GM23338 (cell line): ENCODE measurements around the gene NDST4. TPM values are rescaled to one million over a fixed set of nuclear protein-coding genes. Genes with fewer than 3 reads are reported as not detected.
"Not testable (repeated sequence)": the region's sequence is repeated elsewhere in the genome, so short reads cannot be mapped to it uniquely, and the experiment has no call there.

ENCODE experiments used
- ATAC-seq: fragments of 200-7000 bp; cut with Tn5 transposase; 3 replicates; pipeline ENCODE4 v1.9.1; 2020
- DNase-seq: peaks from one replicate; pipeline ENCODE4 v3.0.0-alpha.2; 2015; ENCODE audit warnings: low spot score
- H2AFZ ChIP-seq: fragments of 200-600 bp; sonication (generic); 2 replicates; pipeline ENCODE4 v1.8.0; 2016; ENCODE audit warnings: antibody characterized with exemption, mild to moderate bottlenecking, moderate library complexity
- H3F3A ChIP-seq: fragments of 200-600 bp; sonication (generic); replicated peaks from 2 replicates; pipeline ENCODE4 v1.8.0; 2017; ENCODE audit warnings: antibody characterized with exemption, mixed run types, low read depth
- H3K27ac ChIP-seq: fragments of 200-600 bp; sonication (generic); 2 replicates; pipeline ENCODE4 v1.6.1; 2016; ENCODE audit warnings: low read depth
- H3K27me3 ChIP-seq: fragments of 200-600 bp; sonication (generic); 2 replicates; pipeline ENCODE4 v1.8.0; 2016; ENCODE audit warnings: mild to moderate bottlenecking, mixed run types, moderate library complexity; ENCODE audit not compliant: insufficient read depth
- H3K36me3 ChIP-seq: fragments of 200-600 bp; sonication (generic); 2 replicates; pipeline ENCODE4 v1.8.0; 2016; ENCODE audit warnings: mild to moderate bottlenecking; ENCODE audit not compliant: insufficient read depth
- H3K4me1 ChIP-seq: fragments of 200-600 bp; sonication (generic); 2 replicates; pipeline ENCODE4 v1.8.0; 2016; ENCODE audit warnings: mild to moderate bottlenecking, moderate library complexity; ENCODE audit not compliant: insufficient read depth
- H3K4me2 ChIP-seq: fragments of 200-600 bp; sonication (generic); 2 replicates; pipeline ENCODE4 v1.7.1; 2017; ENCODE audit warnings: mixed run types
- H3K4me3 ChIP-seq: fragments of 200-600 bp; sonication (generic); 2 replicates; pipeline ENCODE4 v1.6.1; 2016; ENCODE audit warnings: mixed run types
- H3K79me2 ChIP-seq: fragments of 200-600 bp; sonication (generic); replicated peaks from 2 replicates; pipeline ENCODE4 v1.8.0; 2017; ENCODE audit warnings: mild to moderate bottlenecking; ENCODE audit not compliant: insufficient read depth
- H3K9me2 ChIP-seq: fragments of 200-600 bp; sonication (generic); 2 replicates; pipeline ENCODE4 v1.8.0; 2017; ENCODE audit not compliant: insufficient read depth
- H4K20me1 ChIP-seq: fragments of 200-600 bp; sonication (generic); replicated peaks from 2 replicates; pipeline ENCODE4 v1.8.0; 2017; ENCODE audit warnings: mild to moderate bottlenecking; ENCODE audit not compliant: insufficient read depth
- H3K27ac Mint-ChIP-seq: 2 replicates; pipeline ENCODE4 v1.8.0; 2020; ENCODE audit warnings: inconsistent platforms, mild to moderate bottlenecking, moderate library complexity, mixed read lengths
- H3K27me3 Mint-ChIP-seq: 3 replicates; pipeline ENCODE4 v1.8.0; 2022; ENCODE audit warnings: low read depth, mild to moderate bottlenecking, moderate library complexity, mixed read lengths, inconsistent platforms; ENCODE audit not compliant: insufficient read depth, poor library complexity
- H3K36me3 Mint-ChIP-seq: 3 replicates; pipeline ENCODE4 v1.8.0; 2021; ENCODE audit warnings: low read depth, mild to moderate bottlenecking, inconsistent platforms, moderate library complexity, mixed read lengths
- H3K4me1 Mint-ChIP-seq: 3 replicates; pipeline ENCODE4 v1.8.0; 2020; ENCODE audit warnings: mild to moderate bottlenecking, inconsistent platforms, mixed read lengths
- H3K4me3 Mint-ChIP-seq: 3 replicates; pipeline ENCODE4 v1.8.0; 2021; ENCODE audit warnings: moderate library complexity, mild to moderate bottlenecking, inconsistent platforms, mixed read lengths
- H3K9me3 Mint-ChIP-seq: 3 replicates; pipeline ENCODE4 v1.8.0; 2020; ENCODE audit warnings: moderate library complexity, mild to moderate bottlenecking, inconsistent platforms, mixed read lengths
- CREB1 ChIP-seq: fragments of 250-450 bp; sonication (Bioruptor Pico); IDR thresholded peaks from 2 replicates; pipeline ENCODE4 v1.5.0; 2020; ENCODE audit warnings: low read depth, mild to moderate bottlenecking, moderate library complexity
- EZH2phosphoT487 ChIP-seq: fragments of 200-600 bp; sonication (generic); IDR thresholded peaks from one replicate; pipeline ENCODE4 v1.8.1; 2018; ENCODE audit warnings: antibody characterized with exemption; ENCODE audit not compliant: unreplicated experiment
- POLR2AphosphoS5 ChIP-seq: IDR thresholded peaks from 2 replicates; pipeline ENCODE4 v1.6.1; 2016; ENCODE audit warnings: antibody characterized with exemption, low read depth
- STAT1 ChIP-seq: IDR thresholded peaks from one replicate; pipeline ENCODE4 v1.6.1; 2016; ENCODE audit warnings: antibody characterized with exemption; ENCODE audit not compliant: unreplicated experiment
- polyA plus RNA-seq: library from polyadenylated mRNA; unstranded; fragments of >200 nt; fragmentation: Nextera tagmentation; extraction: Ambion mirVana; gene quantifications from 2 replicates; pipeline ENCODE4 v1.2.1, GENCODE V29; 2016
- total RNA-seq: library from RNA; depleted of rRNA; stranded (reverse); fragments of >200 nt; shearing (Covaris generic); gene quantifications from 2 replicates; pipeline ENCODE4 v1.2.3, GENCODE V29; 2014
- TF ChIP-seq, protein P1 (sequence below): fragments of 250-450 bp; sonication (Bioruptor Pico); IDR thresholded peaks from 2 replicates; pipeline ENCODE4 v1.5.0; 2020; ENCODE audit warnings: mild to moderate bottlenecking, moderate library complexity
- TF ChIP-seq, protein P2 (sequence below): IDR thresholded peaks from one replicate; pipeline ENCODE4 v1.6.1; 2018; ENCODE audit warnings: antibody characterized with exemption; ENCODE audit not compliant: unreplicated experiment

NDST4 gene
- total and polyA plus RNA-seq, 2 experiments from 2014 or later = not detected

DNA sequence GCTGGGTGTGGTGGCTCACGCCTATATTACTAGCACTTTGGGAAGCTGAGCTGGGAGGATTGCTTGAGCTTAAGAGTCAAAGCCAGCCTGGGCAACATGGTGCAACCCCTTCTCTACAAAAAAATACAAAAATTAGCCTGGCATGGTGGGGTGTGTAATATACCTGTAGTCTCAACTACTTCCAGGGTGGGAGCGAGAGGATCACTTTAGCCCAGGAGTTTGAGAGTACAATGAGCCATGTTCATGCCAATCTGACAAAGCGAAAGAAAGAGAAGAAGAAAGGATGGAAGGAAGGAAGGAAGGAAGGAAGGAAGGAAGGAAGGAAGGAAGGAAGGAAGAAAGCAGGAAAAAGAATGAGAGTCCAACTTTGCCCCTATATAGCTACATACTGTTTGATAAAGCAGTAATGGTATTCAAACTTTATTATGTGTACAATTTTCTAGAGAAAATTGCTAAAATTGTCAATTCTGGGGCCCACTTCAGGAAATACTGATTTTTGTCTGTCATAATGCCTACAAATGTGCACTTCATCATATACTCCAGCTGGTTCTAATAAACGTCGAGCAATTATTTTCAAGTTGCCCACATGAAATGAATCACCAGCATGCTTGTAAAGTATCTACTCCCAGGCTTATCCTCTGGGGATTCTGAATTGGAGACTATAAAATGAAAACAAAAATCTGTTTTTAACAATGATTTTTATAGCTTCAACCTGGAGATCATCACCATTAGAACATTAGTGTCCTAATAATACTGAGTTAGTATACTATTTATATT lies 132.3 kb downstream of the NDST4 start (continued):
- TF ChIP-seq, protein P1, sequence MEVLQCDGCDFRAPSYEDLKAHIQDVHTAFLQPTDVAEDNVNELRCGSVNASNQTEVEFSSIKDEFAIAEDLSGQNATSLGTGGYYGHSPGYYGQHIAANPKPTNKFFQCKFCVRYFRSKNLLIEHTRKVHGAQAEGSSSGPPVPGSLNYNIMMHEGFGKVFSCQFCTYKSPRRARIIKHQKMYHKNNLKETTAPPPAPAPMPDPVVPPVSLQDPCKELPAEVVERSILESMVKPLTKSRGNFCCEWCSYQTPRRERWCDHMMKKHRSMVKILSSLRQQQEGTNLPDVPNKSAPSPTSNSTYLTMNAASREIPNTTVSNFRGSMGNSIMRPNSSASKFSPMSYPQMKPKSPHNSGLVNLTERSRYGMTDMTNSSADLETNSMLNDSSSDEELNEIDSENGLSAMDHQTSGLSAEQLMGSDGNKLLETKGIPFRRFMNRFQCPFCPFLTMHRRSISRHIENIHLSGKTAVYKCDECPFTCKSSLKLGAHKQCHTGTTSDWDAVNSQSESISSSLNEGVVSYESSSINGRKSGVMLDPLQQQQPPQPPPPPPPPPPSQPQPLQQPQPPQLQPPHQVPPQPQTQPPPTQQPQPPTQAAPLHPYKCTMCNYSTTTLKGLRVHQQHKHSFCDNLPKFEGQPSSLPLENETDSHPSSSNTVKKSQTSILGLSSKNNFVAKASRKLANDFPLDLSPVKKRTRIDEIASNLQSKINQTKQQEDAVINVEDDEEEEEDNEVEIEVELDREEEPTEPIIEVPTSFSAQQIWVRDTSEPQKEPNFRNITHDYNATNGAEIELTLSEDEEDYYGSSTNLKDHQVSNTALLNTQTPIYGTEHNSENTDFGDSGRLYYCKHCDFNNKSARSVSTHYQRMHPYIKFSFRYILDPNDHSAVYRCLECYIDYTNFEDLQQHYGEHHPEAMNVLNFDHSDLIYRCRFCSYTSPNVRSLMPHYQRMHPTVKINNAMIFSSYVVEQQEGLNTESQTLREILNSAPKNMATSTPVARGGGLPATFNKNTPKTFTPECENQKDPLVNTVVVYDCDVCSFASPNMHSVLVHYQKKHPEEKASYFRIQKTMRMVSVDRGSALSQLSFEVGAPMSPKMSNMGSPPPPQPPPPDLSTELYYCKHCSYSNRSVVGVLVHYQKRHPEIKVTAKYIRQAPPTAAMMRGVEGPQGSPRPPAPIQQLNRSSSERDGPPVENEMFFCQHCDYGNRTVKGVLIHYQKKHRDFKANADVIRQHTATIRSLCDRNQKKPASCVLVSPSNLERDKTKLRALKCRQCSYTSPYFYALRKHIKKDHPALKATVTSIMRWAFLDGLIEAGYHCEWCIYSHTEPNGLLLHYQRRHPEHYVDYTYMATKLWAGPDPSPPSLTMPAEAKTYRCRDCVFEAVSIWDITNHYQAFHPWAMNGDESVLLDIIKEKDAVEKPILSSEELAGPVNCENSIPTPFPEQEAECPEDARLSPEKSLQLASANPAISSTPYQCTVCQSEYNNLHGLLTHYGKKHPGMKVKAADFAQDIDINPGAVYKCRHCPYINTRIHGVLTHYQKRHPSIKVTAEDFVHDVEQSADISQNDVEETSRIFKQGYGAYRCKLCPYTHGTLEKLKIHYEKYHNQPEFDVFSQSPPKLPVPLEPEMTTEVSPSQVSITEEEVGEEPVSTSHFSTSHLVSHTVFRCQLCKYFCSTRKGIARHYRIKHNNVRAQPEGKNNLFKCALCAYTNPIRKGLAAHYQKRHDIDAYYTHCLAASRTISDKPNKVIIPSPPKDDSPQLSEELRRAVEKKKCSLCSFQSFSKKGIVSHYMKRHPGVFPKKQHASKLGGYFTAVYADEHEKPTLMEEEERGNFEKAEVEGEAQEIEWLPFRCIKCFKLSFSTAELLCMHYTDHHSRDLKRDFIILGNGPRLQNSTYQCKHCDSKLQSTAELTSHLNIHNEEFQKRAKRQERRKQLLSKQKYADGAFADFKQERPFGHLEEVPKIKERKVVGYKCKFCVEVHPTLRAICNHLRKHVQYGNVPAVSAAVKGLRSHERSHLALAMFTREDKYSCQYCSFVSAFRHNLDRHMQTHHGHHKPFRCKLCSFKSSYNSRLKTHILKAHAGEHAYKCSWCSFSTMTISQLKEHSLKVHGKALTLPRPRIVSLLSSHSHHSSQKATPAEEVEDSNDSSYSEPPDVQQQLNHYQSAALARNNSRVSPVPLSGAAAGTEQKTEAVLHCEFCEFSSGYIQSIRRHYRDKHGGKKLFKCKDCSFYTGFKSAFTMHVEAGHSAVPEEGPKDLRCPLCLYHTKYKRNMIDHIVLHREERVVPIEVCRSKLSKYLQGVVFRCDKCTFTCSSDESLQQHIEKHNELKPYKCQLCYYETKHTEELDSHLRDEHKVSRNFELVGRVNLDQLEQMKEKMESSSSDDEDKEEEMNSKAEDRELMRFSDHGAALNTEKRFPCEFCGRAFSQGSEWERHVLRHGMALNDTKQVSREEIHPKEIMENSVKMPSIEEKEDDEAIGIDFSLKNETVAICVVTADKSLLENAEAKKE (CRISPR knock-in tag) = no peak
- no peak for TF ChIP-seq EZH2phosphoT487
- no peak for TF ChIP-seq POLR2AphosphoS5
- TF ChIP-seq, protein P2, sequence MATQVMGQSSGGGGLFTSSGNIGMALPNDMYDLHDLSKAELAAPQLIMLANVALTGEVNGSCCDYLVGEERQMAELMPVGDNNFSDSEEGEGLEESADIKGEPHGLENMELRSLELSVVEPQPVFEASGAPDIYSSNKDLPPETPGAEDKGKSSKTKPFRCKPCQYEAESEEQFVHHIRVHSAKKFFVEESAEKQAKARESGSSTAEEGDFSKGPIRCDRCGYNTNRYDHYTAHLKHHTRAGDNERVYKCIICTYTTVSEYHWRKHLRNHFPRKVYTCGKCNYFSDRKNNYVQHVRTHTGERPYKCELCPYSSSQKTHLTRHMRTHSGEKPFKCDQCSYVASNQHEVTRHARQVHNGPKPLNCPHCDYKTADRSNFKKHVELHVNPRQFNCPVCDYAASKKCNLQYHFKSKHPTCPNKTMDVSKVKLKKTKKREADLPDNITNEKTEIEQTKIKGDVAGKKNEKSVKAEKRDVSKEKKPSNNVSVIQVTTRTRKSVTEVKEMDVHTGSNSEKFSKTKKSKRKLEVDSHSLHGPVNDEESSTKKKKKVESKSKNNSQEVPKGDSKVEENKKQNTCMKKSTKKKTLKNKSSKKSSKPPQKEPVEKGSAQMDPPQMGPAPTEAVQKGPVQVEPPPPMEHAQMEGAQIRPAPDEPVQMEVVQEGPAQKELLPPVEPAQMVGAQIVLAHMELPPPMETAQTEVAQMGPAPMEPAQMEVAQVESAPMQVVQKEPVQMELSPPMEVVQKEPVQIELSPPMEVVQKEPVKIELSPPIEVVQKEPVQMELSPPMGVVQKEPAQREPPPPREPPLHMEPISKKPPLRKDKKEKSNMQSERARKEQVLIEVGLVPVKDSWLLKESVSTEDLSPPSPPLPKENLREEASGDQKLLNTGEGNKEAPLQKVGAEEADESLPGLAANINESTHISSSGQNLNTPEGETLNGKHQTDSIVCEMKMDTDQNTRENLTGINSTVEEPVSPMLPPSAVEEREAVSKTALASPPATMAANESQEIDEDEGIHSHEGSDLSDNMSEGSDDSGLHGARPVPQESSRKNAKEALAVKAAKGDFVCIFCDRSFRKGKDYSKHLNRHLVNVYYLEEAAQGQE = no peak
- no peak for TF ChIP-seq CREB1 (CRISPR knock-in tag)
- TF ChIP-seq STAT1 = no peak

DNA sequence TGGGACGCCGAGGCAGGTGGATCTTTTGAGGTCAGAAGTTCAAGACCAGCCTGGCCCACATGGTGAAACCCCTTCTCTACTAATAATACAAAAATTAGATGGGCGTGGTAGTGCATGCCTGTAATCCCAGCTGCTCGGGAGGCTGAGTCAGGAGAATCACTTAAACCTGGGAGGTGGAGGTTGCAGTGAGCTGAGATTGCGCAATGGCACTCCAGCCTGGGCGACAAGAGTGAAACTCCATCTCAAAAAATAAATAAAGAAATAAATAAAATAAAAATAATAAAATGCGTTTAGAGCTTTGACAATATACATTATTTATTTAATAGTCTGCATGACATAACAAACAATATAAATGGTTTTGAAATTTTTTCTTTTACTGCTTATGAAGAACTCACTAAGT lies 133.0 kb downstream of the NDST4 start:
- H2AFZ ChIP-seq, H3F3A ChIP-seq, H3K27ac Mint-ChIP-seq, H3K27me3 ChIP-seq, DNase-seq, H4K20me1 ChIP-seq, H3K27ac ChIP-seq, H3K4me3 ChIP-seq, H3K4me3 Mint-ChIP-seq, H3K79me2 ChIP-seq, H3K4me1 Mint-ChIP-seq, H3K4me1 ChIP-seq, H3K9me2 ChIP-seq, ATAC-seq, H3K36me3 ChIP-seq, H3K27me3 Mint-ChIP-seq, H3K4me2 ChIP-seq: not testable (repeated sequence)
- peaks cover 17% of the 10 kb centered on the region for H3K9me3 Mint-ChIP-seq
- peaks cover 16% of the 10 kb centered on the region for H3K36me3 Mint-ChIP-seq
